GM18511 (cell line): ENCODE results near the gene PDCD10.

Source experiments
- ATAC-seq: cut with Tn5 transposase; IDR thresholded peaks from one replicate; pipeline ENCODE4 v1.9.1; 2021; ENCODE audit warnings: mild to moderate bottlenecking, moderate library complexity; ENCODE audit not compliant: unreplicated experiment

PDCD10 gene

DNA sequence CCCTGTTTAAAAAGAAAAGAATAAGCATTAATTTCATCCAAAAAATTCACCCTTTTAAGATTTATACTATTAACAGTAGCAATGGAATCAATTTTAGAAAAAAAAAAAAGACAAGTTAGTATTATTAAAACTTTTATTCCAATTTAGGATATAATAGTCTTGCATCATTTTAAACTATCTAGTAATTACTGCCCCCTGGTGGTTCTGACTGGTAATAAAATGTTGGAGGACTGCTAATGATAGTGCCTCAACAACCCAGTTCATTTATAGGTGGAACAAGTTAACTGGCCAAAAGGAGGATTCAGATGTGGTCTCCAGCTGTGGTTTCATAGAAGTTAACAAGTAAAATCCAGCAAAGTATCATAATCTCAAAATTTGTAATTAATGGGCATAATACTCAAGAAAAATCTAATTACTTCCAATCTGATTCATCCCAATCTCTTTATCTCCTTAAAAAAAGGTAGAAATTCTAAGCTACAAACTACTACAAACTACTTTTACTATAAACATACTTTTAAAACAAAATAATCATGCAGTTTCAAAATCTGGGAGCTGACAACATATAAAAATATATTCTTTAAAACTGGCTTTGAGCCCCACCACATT is 50.2 kb downstream of the PDCD10 start:
- ATAC-seq, result peak; percentile 85

DNA sequence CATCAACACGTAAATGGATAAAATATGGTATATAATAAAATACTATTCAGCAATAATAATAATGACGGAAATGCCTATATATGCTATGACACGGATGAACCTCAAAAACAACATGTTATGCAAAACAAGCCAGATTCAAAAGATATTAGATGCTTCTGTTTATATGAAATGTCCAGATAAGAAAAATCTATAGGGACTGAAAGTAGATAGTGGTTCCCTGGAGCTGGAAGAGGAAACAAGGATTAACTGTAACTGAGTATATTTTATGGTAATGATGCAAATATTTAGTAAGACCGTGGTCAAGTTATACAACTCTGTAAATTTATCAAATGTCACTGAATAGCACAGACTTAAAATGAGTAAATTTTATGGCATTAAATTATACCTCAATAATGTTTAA is 55.2 kb downstream of the PDCD10 start:
- ATAC-seq, result no peak

DNA sequence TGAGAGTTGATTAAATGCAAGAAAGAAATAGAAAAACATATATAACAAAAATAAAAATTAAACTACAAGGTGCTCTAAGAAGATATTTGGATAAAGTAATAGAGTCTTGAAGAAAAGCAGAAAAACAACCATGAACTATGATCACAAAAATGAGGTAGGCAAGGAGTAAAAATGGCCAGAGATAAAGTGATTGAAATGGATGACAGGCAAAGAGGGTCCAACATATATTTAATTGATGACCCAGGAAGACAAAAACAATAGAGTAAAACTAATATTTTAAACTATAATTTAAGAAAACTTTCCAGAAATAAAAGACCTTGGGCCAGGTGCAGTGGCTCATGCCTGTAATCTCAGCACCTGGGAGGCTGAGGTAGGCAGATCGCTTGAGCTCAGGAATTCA is 58.8 kb downstream of the PDCD10 start:
- no peak for ATAC-seq

DNA sequence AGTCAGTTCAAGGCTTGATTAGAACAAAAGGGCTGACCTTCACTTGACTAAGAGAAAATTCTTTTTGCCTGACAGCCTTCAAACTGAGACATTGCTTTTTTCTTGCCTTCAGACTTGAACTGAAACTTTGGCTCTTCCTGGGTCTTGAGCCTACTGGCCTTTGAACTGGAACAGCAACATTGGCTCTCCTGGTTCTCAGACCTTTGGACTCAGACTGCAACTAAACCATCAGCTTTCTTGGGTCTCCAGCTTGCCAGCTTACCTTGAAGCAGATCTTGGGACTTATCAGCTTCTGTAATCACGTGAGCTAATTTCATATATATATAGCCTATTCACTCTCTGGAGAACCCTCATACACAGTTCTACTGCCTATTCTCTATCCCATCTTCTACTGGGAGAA is 61.5 kb downstream of the PDCD10 start:
- no peak for ATAC-seq

DNA sequence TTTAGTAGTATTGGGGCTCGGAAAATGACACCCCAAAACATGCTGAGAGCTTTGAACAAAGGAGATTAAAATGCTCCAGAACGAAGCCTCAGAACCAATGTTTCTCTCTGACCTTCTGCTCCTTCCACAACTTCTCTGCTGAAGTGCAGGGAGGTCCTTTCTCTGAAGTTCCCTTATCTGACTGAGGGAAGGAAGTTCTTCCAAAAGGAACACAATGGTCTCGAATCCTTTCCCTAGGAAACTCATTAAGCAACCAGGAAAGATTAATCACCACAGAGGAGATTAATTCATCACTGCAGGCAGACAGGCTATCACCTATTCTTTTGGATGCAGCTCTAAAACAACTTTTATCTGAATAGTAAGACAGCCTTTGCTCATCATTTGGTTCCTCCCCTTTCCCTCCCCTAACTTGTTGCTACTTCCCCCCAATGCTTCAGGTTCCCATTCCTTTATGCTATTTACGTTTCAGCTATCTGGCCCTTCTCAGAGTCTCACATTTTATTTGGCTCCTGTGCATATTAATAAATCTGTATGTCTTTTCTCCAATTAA is 62.7 kb downstream of the PDCD10 start:
- no peak for ATAC-seq

DNA sequence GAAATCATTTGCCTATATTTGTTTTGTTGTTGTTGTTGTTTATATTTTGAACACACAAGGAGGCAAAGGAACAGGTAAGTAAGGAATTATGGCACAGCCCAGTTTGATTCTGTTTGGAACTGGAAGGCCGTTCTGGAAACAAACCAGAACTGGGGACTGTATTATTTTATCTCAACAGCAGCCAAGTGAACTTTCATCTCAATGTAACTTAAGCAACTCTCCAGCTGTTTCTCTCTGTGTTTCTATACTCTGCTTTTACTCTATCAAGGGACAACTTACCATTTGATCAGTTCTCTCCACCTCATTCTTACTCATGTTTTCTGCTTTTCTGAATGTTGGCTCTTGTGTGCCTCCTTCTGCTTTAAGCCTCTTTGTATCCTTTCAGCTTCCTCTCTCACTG is 65.0 kb downstream of the PDCD10 start:
- no peak for ATAC-seq

DNA sequence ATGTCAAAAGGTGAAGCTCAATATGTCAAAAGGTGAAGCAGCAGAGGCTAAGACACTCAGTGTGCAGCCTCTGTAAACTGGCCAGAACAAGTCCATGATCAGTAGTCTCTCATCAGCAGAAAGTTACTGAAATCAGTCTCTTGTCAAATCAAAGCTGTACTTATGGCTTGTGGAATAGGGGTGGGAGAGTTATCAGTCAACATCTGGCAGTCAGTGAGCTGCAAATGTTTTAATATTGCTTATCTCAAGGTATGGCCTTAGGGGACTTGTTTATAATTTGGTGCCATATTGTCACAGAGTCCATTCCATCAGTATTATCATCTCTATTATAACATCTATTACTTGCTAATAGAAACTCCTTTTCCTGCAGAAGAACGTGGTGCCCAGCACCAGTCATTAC is 66.0 kb downstream of the PDCD10 start:
- no peak for ATAC-seq

DNA sequence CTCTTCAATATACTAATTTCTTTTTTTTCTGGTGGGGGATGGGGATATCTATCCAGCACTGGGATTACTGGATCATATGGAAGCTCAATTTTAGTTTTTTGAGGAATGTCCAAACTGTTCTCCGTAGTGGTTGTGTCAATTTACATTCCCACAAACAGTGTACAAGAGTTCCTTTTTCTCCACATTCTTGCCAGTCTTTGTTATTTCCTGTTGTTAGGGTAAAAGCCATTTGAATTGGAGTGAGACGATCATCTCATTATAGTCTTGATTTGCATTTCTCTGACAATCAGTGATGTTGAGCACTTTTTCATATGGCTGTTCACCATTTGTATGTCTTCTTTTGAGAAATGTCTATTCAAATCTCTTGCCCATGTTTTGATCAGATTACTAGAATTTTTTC is 68.1 kb downstream of the PDCD10 start:
- no peak for ATAC-seq

DNA sequence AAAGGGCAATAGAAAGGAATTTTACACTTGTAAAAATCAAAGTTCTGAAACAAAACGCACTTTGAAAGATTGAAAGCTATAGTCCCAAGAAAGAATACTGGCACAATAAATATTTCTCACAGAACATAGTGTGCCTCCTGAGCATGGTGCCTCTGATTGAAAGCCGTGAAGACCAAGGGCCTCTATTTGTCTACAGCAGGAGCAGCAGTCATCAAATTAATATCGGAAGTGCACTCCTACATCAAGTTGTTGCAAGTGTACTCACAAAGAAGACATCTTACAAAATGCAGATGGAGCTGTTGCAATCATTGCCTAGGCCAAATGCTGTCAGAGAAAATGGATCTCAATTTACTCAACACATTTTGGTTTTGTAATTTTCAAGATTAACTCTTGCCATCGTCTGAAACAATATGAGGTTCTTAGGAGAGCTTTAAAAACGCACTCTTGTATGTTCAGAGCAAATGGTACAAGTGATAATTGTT is 71.7 kb downstream of the PDCD10 start:
- ATAC-seq, result no peak

DNA sequence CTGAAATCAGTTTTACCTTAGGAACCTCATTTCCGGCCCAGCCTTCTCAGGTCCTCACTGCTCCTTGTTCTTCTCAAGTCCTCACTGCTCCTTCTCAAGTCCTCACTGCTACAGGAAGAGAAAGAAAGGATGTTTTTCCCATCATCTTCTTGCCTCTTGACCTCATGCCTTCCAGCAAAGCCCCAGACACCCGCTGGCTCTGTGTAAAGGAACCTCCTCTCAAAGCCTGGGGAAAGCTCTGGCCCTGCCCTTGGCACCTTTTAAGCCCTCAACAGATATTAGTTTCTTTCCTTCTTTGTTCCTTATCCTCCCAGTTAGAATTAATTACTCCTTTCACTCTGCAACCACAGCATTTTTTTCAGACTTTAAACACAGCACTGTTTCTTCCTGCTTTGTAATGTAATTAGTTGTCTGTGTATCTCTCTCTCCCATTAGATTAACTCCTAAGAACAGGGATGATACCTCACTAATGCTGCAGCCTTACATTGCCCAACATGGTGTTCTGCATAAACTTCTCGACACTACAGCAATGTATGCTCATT is 76.9 kb downstream of the PDCD10 start:
- no peak for ATAC-seq

DNA sequence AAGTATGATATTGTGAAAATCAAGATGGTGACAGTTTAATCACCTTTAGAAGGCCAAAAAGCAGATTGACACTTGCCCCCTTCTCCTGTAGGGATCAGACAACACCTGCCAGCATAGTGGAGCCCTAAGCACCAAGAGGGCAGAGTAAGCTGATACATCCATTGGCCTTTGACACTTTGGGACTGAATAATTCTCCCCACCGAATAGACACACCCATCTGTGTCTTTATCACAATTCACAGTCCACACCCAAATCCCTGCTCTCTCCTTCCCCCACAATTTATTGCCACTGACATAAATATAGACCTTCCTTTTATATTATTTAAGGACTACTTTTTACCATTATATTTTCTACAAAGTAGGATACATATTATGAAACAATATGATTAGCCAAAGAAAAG is 77.9 kb downstream of the PDCD10 start:
- ATAC-seq, result no peak

DNA sequence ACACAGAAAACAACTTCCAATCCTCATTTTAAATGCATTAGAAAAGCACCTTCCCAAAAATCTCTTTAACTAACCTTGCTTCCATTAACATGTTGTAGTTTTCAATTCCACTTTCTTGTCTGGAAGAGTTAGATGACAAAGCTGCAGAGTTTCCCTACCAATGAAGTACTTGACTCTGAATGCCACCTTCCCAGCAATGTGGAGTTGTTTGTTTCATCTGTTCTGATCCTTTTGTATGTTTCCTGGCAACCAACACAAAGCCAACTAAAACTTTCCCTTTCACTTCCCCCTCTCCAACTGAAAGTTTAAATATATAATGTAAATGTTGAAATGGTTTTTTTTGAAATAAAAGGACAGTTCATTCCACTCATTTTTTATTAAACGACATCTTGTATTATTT is 80.9 kb downstream of the PDCD10 start, which contains the start of gene WDR49:
TSS of gene WDR49 (minus strand) at position 183 of the 400 bp plus-strand sequence. CDS start 517 bp downstream, outside the sequence.
- ATAC-seq, result peak; percentile 47

DNA sequence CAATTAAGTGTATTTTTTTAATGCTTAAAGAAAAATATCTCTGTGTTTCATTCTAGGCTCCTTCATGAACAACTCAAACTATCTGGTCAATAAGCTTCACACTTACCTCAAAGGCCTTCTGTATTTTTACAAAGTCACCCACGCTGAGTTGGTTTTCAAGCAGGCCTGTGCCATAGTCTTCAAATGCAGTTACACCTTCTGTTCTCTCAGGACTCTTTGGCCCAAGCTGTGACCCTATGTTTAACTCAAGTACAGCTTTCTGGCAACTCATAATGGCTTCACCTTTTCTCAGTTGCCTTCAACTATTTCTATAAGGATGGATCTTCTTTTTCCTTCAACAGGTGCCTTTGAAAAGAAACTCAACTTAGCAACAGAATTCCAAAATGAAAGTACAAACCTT is 81.5 kb downstream of the PDCD10 start:
- ATAC-seq, result no peak

DNA sequence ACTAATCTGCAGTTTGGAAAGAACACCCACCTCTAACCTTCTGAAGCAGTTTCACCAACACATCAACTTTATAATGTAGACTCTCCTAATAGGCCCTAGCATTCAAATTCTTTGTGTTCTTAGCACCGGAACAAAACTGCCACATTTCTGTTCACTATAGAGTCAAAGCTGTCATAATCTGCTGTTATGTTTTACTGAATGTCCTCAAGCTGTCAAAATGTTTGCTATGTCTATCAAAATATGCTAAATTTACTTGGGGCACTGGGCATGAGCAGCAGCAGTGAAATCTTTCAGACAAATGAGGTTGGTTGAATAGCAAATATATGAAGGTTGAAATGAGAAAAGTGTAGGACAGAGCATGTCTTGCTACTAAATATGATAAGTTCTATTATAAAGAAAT is 82.9 kb downstream of the PDCD10 start:
- ATAC-seq, result no peak

DNA sequence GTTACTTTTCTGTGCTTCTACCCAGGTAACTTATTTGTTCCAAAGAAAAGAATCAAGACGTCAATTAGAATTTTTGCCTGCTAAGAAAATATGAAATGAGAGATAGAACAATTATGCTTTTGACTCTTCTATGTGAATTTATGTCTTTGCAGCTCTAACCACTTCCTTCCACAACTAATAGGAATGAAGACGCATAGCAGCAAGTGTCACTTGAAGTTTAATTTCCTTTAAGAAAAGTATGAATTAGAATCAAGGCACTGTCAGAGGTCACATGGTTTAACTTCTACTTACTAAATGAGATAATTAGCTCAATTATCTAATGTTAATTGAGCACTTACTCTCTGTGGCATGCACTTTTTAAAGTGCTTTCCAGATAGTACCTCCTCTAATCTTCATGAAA is 84.2 kb downstream of the PDCD10 start:
- ATAC-seq, result no peak

DNA sequence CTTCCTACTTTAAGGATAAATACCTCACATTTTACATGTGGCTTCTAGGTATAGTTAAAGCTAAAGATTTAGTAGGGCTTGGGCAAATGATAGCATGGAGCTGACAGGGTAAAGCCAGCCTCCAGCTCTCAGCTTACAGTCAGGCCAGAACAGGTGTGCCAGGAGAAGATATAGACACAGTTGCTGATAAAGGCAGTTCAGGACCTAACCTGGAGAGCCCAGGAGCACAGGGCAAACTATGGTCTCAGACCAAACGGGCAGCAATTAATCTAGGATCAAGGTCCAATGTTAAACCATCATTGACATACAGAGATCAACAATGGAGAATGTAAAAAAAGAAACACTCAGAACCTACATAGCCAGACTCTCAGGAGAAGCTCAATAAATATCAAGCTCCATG is 84.9 kb downstream of the PDCD10 start:
- no peak for ATAC-seq

DNA sequence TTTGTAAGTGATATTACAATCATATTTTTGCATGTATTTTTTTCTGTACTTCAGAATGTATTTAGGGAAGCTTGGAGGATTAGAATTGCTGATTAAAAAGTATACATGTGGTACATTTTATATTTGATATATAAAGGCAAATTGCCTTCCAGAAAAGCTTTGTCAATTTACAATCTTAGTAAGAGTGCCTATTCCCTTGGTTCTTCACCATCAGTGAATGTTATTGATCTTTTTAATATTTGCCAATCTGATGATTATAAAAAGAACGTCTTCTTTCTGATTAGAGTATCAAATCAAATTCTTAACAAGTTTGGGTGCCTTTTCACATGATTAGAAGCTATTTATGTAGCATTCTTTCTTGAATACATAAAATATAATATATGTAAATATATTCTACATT is 90.1 kb downstream of the PDCD10 start:
- no peak for ATAC-seq
